Measurements from ENCODE around the gene TBC1D13.
A peak's percentile ranks its signal among the peaks of the same experiment; 100 is the strongest.

TBC1D13 gene, protein sequence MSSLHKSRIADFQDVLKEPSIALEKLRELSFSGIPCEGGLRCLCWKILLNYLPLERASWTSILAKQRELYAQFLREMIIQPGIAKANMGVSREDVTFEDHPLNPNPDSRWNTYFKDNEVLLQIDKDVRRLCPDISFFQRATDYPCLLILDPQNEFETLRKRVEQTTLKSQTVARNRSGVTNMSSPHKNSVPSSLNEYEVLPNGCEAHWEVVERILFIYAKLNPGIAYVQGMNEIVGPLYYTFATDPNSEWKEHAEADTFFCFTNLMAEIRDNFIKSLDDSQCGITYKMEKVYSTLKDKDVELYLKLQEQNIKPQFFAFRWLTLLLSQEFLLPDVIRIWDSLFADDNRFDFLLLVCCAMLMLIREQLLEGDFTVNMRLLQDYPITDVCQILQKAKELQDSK

DNA sequence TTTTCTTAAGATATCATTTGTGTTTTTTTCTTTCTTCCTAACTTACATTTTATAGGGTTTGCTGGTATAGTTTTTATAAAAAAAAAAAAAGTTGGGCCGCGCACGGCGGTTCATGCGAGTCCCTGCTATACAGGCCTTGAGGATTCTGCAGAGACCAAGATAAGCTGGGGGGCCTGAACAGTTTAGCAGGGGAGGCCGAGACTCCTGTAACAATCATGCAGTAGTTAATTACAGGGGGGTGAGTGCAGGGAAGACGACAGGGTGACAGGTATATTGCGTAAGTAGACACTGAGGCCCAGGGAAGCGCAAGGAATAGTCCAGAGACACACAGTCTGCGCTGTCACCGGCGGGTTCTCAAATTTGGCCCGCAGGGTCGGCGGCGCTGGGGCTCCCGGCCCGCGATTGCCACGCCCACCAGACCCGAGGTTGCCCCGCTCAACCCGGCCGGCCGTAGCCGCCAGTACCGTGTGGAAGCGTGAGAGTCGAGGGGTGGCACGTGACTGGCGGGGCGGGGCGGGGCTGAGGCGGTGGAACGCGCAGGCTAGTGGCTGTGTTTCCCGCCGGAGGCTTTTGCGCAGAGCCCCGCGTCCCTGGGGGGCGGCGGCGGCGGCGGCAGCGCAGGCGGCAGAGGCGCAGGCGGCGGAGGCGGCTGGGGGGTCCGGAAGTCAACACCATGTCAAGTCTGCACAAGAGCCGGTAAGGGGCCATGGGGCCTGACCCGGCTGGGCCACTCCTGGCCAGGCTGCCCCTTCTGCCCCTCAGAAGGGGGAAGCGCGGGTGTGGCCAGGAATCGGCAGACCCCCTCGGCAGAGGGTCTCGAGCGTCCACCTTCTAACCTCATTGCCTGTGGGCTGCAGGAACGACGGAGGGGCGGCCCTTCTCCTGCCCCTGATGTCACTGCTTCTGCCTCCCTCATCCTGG is at the start of gene TBC1D13:
TSS of gene TBC1D13 (plus strand) at position 573 of the 921 bp plus-strand sequence. CDS start at position 674, 101 bp downstream.
- DNase-seq (ENCODE audit: low read depth) = peak; percentile 66
- TF ChIP-seq, protein P1, sequence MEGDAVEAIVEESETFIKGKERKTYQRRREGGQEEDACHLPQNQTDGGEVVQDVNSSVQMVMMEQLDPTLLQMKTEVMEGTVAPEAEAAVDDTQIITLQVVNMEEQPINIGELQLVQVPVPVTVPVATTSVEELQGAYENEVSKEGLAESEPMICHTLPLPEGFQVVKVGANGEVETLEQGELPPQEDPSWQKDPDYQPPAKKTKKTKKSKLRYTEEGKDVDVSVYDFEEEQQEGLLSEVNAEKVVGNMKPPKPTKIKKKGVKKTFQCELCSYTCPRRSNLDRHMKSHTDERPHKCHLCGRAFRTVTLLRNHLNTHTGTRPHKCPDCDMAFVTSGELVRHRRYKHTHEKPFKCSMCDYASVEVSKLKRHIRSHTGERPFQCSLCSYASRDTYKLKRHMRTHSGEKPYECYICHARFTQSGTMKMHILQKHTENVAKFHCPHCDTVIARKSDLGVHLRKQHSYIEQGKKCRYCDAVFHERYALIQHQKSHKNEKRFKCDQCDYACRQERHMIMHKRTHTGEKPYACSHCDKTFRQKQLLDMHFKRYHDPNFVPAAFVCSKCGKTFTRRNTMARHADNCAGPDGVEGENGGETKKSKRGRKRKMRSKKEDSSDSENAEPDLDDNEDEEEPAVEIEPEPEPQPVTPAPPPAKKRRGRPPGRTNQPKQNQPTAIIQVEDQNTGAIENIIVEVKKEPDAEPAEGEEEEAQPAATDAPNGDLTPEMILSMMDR (conservative IDR thresholded peaks at IDR 0.05; ENCODE audit: control insufficient read depth, insufficient read depth, low read depth, low read length) = no peak
- peak within 1 kb of the TSS; percentile 94 for H3K4me3 ChIP-seq (ENCODE audit: control insufficient read depth, low read depth, low read length)

DNA sequence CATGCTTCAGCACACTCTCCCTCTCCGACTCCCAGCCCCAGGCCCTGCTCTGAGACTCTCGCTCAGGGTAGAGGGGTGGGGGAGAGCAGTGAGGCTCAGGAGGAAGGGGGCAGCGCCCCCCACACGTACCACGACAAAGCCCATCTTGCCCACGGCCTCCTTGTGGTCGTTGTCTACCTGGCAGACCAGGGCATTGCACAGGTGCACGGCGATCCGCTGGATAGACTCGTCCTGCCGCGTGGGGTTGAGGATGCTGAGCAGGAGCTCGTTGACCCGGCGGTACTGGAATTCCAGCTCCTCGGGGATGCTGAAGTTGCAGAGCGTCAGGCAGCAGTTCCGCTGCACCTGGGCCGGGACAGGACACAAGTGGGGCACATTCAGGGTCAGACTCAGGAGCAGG is 44.7 kb upstream of the TBC1D13 start:
- TF ChIP-seq, protein P1 (conservative IDR thresholded peaks at IDR 0.05; ENCODE audit: control insufficient read depth, insufficient read depth, low read depth, low read length) = no peak
- no peak for DNase-seq (ENCODE audit: low read depth)
- no peak overlapping the region for H3K4me3 ChIP-seq (ENCODE audit: control insufficient read depth, low read depth, low read length)

DNA sequence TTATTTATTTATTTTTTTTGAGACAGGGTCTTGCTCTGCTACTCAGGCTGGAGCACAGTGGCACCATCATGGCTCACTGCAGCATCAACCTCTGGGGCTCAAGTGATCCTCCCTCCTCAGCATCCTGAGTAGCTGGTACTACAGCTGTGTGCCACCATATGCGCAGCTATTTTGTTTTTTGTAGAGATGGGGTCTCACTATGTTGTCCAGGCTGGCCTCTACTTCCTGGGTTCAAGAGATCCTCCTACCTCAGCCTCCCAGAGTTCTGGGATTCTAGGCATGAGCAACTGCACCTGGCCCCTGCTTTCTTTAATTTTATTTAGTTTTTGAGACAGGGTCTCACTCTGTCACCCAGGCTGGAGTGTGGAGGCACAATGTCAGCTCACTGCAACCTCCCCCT is 43.6 kb upstream of the TBC1D13 start:
- H3K4me3 ChIP-seq (ENCODE audit: control insufficient read depth, low read depth, low read length) = no peak overlapping the region
- no peak for DNase-seq (ENCODE audit: low read depth)
- TF ChIP-seq, protein P1 (conservative IDR thresholded peaks at IDR 0.05; ENCODE audit: control insufficient read depth, insufficient read depth, low read depth, low read length) = no peak

DNA sequence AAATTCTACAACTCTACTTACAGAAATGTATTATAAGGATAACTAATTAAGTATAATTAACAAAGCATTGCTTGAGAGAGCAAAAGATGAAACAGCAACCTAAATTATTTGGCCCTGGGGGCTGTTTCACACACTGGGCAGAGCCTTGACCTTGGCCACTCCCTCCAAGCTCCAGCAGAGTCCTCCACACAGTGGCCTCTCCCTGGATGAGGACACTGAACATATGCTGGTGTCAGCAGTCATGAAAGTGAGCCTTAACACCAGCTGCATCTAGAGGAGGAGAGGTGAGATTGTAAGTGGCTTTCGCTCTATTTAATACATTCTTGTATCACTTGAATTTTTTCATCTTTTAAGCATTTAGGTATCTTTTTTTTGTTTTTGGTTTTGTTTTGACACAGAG is 39.8 kb upstream of the TBC1D13 start:
- TF ChIP-seq, protein P1 (conservative IDR thresholded peaks at IDR 0.05; ENCODE audit: control insufficient read depth, insufficient read depth, low read depth, low read length) = no peak
- no peak for DNase-seq (ENCODE audit: low read depth)
- H3K4me3 ChIP-seq (ENCODE audit: control insufficient read depth, low read depth, low read length) = no peak overlapping the region

DNA sequence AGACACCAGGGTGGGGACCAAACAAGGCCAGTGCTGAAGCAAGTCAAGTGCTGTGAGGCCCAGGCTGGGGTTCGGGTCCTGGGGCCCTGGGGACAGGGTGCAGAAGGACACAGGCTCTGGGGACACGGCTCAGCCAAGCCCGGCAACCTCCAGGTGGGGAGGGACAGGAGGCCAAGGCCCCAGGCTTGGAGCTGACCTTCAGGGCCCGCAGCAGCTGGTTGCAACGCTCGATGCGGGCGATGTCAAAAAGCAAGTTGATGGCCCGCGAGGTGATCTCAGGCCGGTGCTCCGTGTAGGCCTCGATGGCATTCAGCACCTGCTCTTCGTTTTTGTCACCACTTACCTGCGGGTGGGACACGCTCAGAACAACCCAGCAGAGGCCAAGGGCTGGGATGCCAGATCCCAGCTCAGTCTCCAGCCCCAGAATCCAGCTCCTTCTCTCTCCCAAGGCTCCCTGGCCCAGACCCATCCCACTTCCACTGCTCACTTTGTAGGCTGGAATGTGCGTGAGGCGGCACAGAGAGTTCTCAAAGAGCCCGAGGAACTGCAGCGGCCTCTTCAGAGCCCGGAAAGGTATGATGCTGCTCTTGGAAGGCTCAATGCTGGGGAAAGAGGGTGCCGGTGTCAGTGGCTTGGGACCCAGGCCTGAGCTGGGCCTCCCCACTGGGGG is 36.0 kb upstream of the TBC1D13 start:
- no peak overlapping the region for H3K4me3 ChIP-seq (ENCODE audit: control insufficient read depth, low read depth, low read length)
- TF ChIP-seq, protein P1 (conservative IDR thresholded peaks at IDR 0.05; ENCODE audit: control insufficient read depth, insufficient read depth, low read depth, low read length) = no peak
- no peak for DNase-seq (ENCODE audit: low read depth)

DNA sequence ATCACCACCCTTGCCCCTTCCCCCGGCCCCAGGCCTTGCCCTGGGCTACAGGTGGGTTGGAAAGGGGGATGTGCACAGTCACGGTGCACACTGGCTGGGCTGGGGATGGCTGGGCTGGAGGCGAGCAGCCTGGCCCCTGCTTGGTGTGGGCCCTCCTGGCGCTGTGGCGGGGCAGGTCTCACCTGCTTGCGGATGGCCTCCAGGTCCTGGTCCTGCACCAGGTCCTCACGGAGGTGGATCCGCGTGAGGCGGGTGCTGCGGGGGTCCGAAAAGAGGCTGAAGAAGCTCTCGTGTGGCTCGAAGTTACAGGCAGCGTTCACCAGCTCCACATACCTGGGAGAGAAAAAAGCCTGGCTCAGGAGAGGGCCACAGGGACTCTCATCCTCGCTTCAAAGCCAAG is 33.4 kb upstream of the TBC1D13 start:
- TF ChIP-seq, protein P1 (conservative IDR thresholded peaks at IDR 0.05; ENCODE audit: control insufficient read depth, insufficient read depth, low read depth, low read length) = no peak
- no peak overlapping the region for H3K4me3 ChIP-seq (ENCODE audit: control insufficient read depth, low read depth, low read length)
- DNase-seq (ENCODE audit: low read depth) = no peak

Measured in fibroblast of mammary gland (primary cell).